ENCODE data around the gene EXD3. TPM values are rescaled to one million over a fixed set of nuclear protein-coding genes. Genes with fewer than 3 reads are reported as not detected.
A peak's percentile ranks its signal among the peaks of the same experiment; 100 is the strongest.

The EXD3 gene
- total RNA-seq, 4 donors from 2014 or later, result 11.8 to 49.0 (median 31.5) TPM

GRCh38 chr9:137391411-137391754 is 31.6 kb downstream of the EXD3 start:
- H3K27ac ChIP-seq, result peak overlapping the region; percentile 25 to 64
- H3K36me3 ChIP-seq, result no peaks in the 10 kb centered on the region
- DNase-seq, result peak in 1 of 2 donors; percentile 47
- H3K9me3 ChIP-seq, result no peaks in the 10 kb centered on the region
- intact Hi-C loops (cut with DNase I; ENCODE audit: low total_unique reads), result no loop called here
- TF ChIP-seq POLR2A (IDR thresholded peaks at IDR 0.05) (no peak), CTCF (IDR thresholded peaks at IDR 0.05) (no peak)
- no peaks in the 10 kb centered on the region for H3K27me3 ChIP-seq
- H3K4me3 ChIP-seq, result no peak overlapping the region
- no peaks in the 10 kb centered on the region for H3K4me1 ChIP-seq

GRCh38 chr9:137390553-137391410 is 32.2 kb downstream of the EXD3 start:
- Histone ChIP-seq H3K4me3 (no peak overlapping the region), H3K36me3 (no peaks in the 10 kb centered on the region), H3K27me3 (no peaks in the 10 kb centered on the region), H3K27ac (peak overlapping the region; percentile 25 to 64), H3K4me1 (no peaks in the 10 kb centered on the region), H3K9me3 (no peaks in the 10 kb centered on the region)
- DNase-seq, result no peak
- intact Hi-C loops (cut with DNase I; ENCODE audit: low total_unique reads), result no loop called here
- no peak for TF ChIP-seq CTCF (IDR thresholded peaks at IDR 0.05)
- TF ChIP-seq POLR2A (IDR thresholded peaks at IDR 0.05), result no peak

- Histone ChIP-seq H3K9me3 (no peaks in the 10 kb centered on the region), H3K4me3 (no peak overlapping the region), H3K4me1 (no peaks in the 10 kb centered on the region), H3K27me3 (no peaks in the 10 kb centered on the region), H3K36me3 (no peaks in the 10 kb centered on the region), H3K27ac (no peak overlapping the region)
- intact Hi-C loops (cut with DNase I; ENCODE audit: low total_unique reads), result no loop called here
- DNase-seq, result no peak
- TF ChIP-seq POLR2A (IDR thresholded peaks at IDR 0.05), result no peak
- no peak for TF ChIP-seq CTCF (IDR thresholded peaks at IDR 0.05)
These were observed 33.6 kb downstream of the EXD3 start for GRCh38 chr9:137389428-137389746.

- Histone ChIP-seq H3K27me3 (no peaks in the 10 kb centered on the region), H3K27ac (no peak overlapping the region), H3K36me3 (no peaks in the 10 kb centered on the region), H3K9me3 (no peaks in the 10 kb centered on the region), H3K4me3 (no peak overlapping the region), H3K4me1 (no peaks in the 10 kb centered on the region)
- intact Hi-C loops (cut with DNase I; ENCODE audit: low total_unique reads), result no loop called here
- no peak for DNase-seq
- TF ChIP-seq CTCF (IDR thresholded peaks at IDR 0.05) (no peak), POLR2A (IDR thresholded peaks at IDR 0.05) (no peak)
These were observed 34.2 kb downstream of the EXD3 start for GRCh38 chr9:137388589-137389427.
